ENCODE results near the gene SH3PXD2A. TPM values are rescaled to one million over a fixed set of nuclear protein-coding genes. Genes with fewer than 3 reads are reported as not detected.

SH3PXD2A gene
- total and polyA plus RNA-seq, 4 donors, result 23.1 to 41.2 (median 32.7) TPM

DNA sequence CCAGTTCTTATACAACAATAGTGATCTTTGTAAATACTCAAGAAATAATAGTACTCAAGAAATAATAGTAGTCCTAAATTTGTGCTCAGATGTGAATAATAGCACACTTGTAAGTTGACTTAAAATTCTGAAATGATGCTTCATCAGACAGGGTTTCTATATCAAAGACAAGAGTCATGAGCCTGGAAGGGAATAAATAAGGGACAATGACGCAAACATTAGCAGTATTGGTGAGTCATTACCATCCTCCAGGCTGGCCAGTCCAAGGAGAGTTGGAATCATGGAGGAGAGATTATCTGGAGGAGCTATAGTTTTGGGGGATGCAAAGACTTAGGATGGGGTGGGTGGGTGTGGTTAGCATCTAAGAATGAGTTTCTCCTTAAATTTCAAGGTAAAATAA lies 6.1 kb upstream of the SH3PXD2A start:
- no peaks in the 10 kb centered on the region for H3K36me3 ChIP-seq (ENCODE audit: control insufficient read depth, insufficient read depth, low read length)
- no peak overlapping the region for H3K27ac ChIP-seq (ENCODE audit: low read depth, low read length)
- 75% methylated on average over 1 of the region's 1 CpG for WGBS (ENCODE audit: insufficient coverage)
- H3K4me1 ChIP-seq (ENCODE audit: control insufficient read depth, insufficient read depth, low read length), result no peaks in the 10 kb centered on the region
- peaks cover 3% of the 10 kb centered on the region for H3K9me3 ChIP-seq (ENCODE audit: control insufficient read depth, insufficient read depth, low read length)
- H3K4me3 ChIP-seq (ENCODE audit: low read depth, low read length), result no peak overlapping the region
- DNase-seq (ENCODE audit: low read depth in 4 of 6, low spot score in 6 of 6), result no peak
- H3K27me3 ChIP-seq (ENCODE audit: control insufficient read depth, insufficient read depth, low read length), result no peaks in the 10 kb centered on the region

GRCh38 chr10:103859161-103860086 lies 4.0 kb upstream of the SH3PXD2A start:
- Histone ChIP-seq H3K27ac (ENCODE audit: low read depth, low read length) (no peak overlapping the region), H3K4me1 (ENCODE audit: control insufficient read depth, insufficient read depth, low read length) (peaks cover 14% of the 10 kb centered on the region), H3K36me3 (ENCODE audit: control insufficient read depth, insufficient read depth, low read length) (no peaks in the 10 kb centered on the region), H3K27me3 (ENCODE audit: control insufficient read depth, insufficient read depth, low read length) (peaks cover 6% of the 10 kb centered on the region), H3K9me3 (ENCODE audit: control insufficient read depth, insufficient read depth, low read length) (no peaks in the 10 kb centered on the region), H3K4me3 (ENCODE audit: low read depth, low read length) (no peak overlapping the region)
- 67% methylated on average over 12 of the region's 15 CpGs for WGBS (ENCODE audit: insufficient coverage)
- DNase-seq (ENCODE audit: low read depth in 4 of 6, low spot score in 6 of 6), result peak in 5 of 6 donors; percentile 61 to 93 (median 63)

- Histone ChIP-seq H3K4me1 (ENCODE audit: control insufficient read depth, insufficient read depth, low read length) (peaks cover 23% of the 10 kb centered on the region), H3K4me3 (ENCODE audit: low read depth, low read length) (no peak overlapping the region), H3K36me3 (ENCODE audit: control insufficient read depth, insufficient read depth, low read length) (no peaks in the 10 kb centered on the region), H3K27me3 (ENCODE audit: control insufficient read depth, insufficient read depth, low read length) (peaks cover 13% of the 10 kb centered on the region), H3K9me3 (ENCODE audit: control insufficient read depth, insufficient read depth, low read length) (no peaks in the 10 kb centered on the region), H3K27ac (ENCODE audit: low read depth, low read length) (no peak overlapping the region)
- WGBS (ENCODE audit: insufficient coverage), result 95% methylated on average over 5 of the region's 5 CpGs
- no peak for DNase-seq (ENCODE audit: low read depth in 4 of 6, low spot score in 6 of 6)
Measured at GRCh38 chr10:103858360-103858759, 3.0 kb upstream of the SH3PXD2A start.

- no peak overlapping the region for H3K27ac ChIP-seq (ENCODE audit: low read depth, low read length)
- H3K27me3 ChIP-seq (ENCODE audit: control insufficient read depth, insufficient read depth, low read length), result peaks cover 15% of the 10 kb centered on the region
- WGBS (ENCODE audit: insufficient coverage), result 60% methylated on average over 3 of the region's 5 CpGs
- H3K9me3 ChIP-seq (ENCODE audit: control insufficient read depth, insufficient read depth, low read length), result no peaks in the 10 kb centered on the region
- DNase-seq (ENCODE audit: low read depth in 4 of 6, low spot score in 6 of 6), result no peak
- no peaks in the 10 kb centered on the region for H3K36me3 ChIP-seq (ENCODE audit: control insufficient read depth, insufficient read depth, low read length)
- peaks cover 31% of the 10 kb centered on the region for H3K4me1 ChIP-seq (ENCODE audit: control insufficient read depth, insufficient read depth, low read length)
- H3K4me3 ChIP-seq (ENCODE audit: low read depth, low read length), result no peak overlapping the region
Measured at GRCh38 chr10:103856797-103857170, 1.4 kb upstream of the SH3PXD2A start.

DNA sequence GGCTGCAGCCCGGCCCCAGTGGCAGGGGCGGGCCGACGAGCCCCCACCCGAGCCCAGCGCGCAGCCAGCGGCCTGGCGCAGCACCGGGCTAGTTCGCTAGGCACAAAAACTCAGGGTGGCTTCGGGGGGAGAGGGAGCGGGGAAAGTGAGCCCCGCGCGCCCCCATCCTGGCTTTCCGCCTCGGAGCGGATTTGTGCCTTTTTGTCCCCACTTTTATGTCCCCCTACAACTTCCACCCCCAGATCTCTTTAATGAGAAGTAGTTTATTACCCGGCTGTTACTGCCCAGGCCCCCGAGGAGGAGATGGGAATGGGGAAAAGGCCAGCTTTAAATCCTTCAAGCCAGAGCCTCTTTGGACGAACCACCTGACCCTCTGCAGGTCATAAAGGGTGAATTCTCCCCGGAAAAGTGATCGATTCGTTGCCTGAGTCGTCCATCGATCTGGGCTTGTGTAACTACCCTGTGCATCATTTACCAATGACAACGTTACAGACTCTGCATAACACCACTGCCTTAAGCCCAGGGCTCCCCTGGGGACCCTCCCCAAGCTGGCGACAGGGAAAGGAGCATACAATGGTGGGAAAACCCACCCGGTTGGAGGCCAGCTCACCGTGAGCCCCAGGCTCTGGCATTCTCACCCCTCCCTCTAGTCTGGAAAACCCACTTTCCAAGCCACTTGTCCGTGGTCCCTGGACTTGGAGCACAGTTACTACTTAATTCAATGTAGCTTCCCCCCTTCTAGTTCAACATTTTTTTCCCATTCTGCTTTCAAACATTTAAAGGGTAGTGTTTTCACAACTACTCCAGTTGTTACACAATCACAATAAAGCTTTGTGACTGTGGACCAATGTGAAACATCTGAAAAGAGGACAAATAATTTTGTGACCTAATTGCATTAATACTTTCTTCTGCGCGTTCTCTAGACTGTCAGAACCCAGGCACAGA lies 748 bp upstream of the SH3PXD2A start:
- 4% methylated on average over 22 of the region's 34 CpGs for WGBS (ENCODE audit: insufficient coverage)
- Histone ChIP-seq H3K27me3 (ENCODE audit: control insufficient read depth, insufficient read depth, low read length) (peaks cover 15% of the 10 kb centered on the region), H3K9me3 (ENCODE audit: control insufficient read depth, insufficient read depth, low read length) (no peaks in the 10 kb centered on the region), H3K27ac (ENCODE audit: low read depth, low read length) (peak overlapping the region; percentile 53), H3K4me3 (ENCODE audit: low read depth, low read length) (peak overlapping the region; percentile 52), H3K36me3 (ENCODE audit: control insufficient read depth, insufficient read depth, low read length) (no peaks in the 10 kb centered on the region), H3K4me1 (ENCODE audit: control insufficient read depth, insufficient read depth, low read length) (peaks cover 31% of the 10 kb centered on the region)
- DNase-seq (ENCODE audit: low read depth in 4 of 6, low spot score in 6 of 6), result peak in 1 of 6 donors; percentile 47

- Histone ChIP-seq H3K27me3 (ENCODE audit: control insufficient read depth, insufficient read depth, low read length) (peaks cover 21% of the 10 kb centered on the region), H3K9me3 (ENCODE audit: control insufficient read depth, insufficient read depth, low read length) (no peaks in the 10 kb centered on the region), H3K4me3 (ENCODE audit: low read depth, low read length) (peak overlapping the region; percentile 83), H3K27ac (ENCODE audit: low read depth, low read length) (peak overlapping the region; percentile 84), H3K4me1 (ENCODE audit: control insufficient read depth, insufficient read depth, low read length) (peaks cover 37% of the 10 kb centered on the region), H3K36me3 (ENCODE audit: control insufficient read depth, insufficient read depth, low read length) (no peaks in the 10 kb centered on the region)
- DNase-seq (ENCODE audit: low read depth in 4 of 6, low spot score in 6 of 6), result peak in 2 of 6 donors; percentile 75 to 81
- 2% methylated on average over 46 of the region's 53 CpGs for WGBS (ENCODE audit: insufficient coverage)
Measured at GRCh38 chr10:103854686-103855391, 537 bp downstream of the SH3PXD2A start.

DNA sequence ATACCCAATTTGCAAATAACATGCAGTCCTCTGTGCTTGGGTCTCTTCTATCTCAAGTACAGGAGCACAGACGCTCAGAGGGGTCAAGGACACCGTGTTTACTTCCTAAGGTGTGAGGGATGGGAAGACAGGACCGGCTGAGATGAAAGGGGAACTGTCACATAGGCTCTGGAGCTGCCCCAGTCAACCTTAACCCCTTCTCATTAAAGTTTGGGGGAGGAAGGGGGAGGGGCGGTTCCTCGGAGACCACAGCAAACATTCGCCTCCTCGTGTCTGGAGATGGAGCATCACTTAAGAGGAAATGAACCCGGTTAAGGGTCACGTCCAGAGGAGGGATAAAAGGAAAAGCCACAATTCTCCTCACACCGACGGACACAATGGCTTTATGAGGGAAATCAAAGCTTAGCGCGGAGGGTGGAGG lies 1.1 kb downstream of the SH3PXD2A start:
- Histone ChIP-seq H3K4me3 (ENCODE audit: low read depth, low read length) (peak overlapping the region; percentile 83), H3K4me1 (ENCODE audit: control insufficient read depth, insufficient read depth, low read length) (peaks cover 41% of the 10 kb centered on the region), H3K27ac (ENCODE audit: low read depth, low read length) (peak overlapping the region; percentile 84), H3K36me3 (ENCODE audit: control insufficient read depth, insufficient read depth, low read length) (no peaks in the 10 kb centered on the region), H3K27me3 (ENCODE audit: control insufficient read depth, insufficient read depth, low read length) (peaks cover 21% of the 10 kb centered on the region), H3K9me3 (ENCODE audit: control insufficient read depth, insufficient read depth, low read length) (no peaks in the 10 kb centered on the region)
- 6% methylated on average over 6 of the region's 13 CpGs for WGBS (ENCODE audit: insufficient coverage)
- peak in 1 of 6 donors; percentile 76 for DNase-seq (ENCODE audit: low read depth in 4 of 6, low spot score in 6 of 6)

DNA sequence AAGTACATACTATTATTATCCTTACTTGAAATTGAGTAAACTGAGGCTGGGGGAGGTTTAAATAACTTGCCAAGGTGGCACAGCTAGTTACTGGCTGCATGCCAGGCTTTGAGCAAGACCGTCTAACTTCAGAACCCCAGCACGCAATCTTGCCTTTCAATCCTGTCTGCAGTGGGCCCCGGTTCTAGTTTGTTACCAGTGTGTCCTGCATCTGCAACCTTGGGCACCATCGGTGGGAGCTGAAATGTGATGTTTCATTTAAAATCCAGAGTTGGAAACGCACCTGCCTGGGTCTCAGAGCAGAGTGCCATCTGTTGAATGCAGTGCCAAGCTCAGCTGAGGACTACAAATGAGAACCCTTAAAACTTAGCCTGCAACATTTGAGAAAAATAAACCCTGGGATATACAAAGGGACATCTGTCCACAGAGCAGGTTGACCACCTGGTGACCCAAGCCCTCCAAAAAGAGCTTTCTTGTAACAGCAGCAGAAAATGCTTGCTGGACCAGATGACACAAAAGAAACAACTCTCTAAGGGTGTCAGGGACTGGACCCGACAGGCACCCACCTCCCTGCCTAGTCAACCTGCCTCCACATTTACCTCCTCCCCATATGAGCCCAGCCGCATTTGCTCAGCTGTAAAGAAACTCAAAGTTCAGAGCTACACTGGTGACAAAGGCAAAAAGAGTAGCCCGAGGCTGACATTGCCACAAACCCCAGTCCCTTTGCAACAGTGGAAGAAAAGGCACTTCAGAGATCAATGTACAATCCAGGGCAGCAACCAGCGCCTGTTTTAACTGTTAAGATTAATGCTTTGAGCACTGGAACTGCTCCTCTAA lies 1.7 kb downstream of the SH3PXD2A start:
- no peaks in the 10 kb centered on the region for H3K9me3 ChIP-seq (ENCODE audit: control insufficient read depth, insufficient read depth, low read length)
- peak overlapping the region; percentile 84 for H3K27ac ChIP-seq (ENCODE audit: low read depth, low read length)
- H3K36me3 ChIP-seq (ENCODE audit: control insufficient read depth, insufficient read depth, low read length), result no peaks in the 10 kb centered on the region
- WGBS (ENCODE audit: insufficient coverage), result 31% methylated on average over 9 of the region's 9 CpGs
- DNase-seq (ENCODE audit: low read depth in 4 of 6, low spot score in 6 of 6), result no peak
- peaks cover 21% of the 10 kb centered on the region for H3K27me3 ChIP-seq (ENCODE audit: control insufficient read depth, insufficient read depth, low read length)
- peaks cover 41% of the 10 kb centered on the region for H3K4me1 ChIP-seq (ENCODE audit: control insufficient read depth, insufficient read depth, low read length)
- peak overlapping the region; percentile 83 for H3K4me3 ChIP-seq (ENCODE audit: low read depth, low read length)

Measured in spinal cord (tissue), 10 donors.